ENCODE data around the gene LBX2.

LBX2 gene

DNA sequence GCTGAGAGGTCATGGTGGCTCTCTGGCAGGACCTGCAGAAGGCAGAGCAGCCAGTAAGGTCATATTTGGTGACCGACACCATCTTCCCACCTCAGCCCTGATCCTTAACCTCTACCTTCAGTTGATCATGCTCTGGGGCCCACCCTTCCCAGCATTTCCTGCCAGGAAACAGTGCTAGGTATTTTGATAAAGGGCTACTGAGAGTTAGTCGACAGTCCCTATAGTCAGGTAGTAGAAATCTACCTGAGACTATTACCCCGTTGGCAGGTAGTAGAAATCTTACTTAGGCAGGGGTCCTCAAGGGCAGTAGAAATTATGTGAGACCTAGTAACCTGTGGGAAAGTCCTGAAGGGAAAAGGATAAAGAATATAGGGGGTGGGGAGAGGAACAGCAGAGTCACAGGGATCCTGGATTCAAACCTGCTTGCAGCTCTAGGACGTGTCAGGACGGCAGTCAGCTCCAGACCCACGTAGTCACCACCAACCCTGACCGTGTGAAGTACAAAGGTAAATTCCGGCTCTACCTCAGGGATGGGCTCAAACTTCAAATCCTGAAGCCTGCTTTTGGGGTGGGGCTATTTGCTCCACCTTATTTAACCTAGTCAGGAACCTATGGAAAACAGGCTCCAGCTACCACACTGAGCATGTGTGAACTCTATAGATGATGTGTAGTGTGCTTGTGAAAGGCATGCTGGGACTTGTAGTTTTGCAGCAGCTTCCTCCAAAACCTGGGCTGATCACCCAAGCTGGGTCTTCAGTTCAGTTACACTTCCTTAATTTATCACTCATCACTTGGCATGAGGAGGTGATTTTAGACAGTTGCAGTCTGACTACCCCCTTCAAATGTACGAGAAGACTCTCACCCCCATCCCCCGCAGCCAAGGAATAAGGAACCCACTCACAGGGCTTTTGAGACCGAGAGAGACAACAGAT, 26.6 kb upstream of the LBX2 start, which contains the start of gene DQX1:
Gene DQX1, minus strand, starts transcription at position 515 of the 932 bp plus-strand sequence. Its CDS starts 502 bp downstream, at position 13.
- DNase-seq: no peak

GRCh38 chr2:74524955-74525716, 25.7 kb upstream of the LBX2 start:
- no peak for DNase-seq

DNA sequence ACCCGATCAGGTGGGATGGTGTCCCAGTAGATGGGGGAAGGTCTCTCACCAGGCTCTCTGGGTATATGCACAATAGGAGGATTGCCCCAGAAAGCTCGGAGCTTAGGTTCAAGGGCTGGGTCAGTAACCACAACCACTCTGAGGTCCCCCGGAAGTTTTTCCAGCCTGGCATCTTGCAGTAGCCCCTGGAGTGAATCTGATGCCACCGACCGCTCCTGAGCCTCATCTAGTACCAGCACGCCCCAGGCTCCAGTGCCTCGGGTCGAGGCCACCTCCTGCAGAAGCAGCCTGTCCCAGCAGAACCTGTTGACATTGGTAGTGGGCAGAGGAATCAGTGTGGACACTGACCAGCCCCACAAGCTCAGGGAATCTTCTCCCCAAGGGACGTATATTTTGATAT, 24.6 kb upstream of the LBX2 start:
- DNase-seq: no peak

- DNase-seq: no peak
Observed at GRCh38 chr2:74522516-74522915, 23.1 kb upstream of the LBX2 start.

- no peak for DNase-seq
Observed at GRCh38 chr2:74516650-74517049, 17.2 kb upstream of the LBX2 start.

GRCh38 chr2:74515981-74516633, 16.7 kb upstream of the LBX2 start:
- DNase-seq: no peak

DNA sequence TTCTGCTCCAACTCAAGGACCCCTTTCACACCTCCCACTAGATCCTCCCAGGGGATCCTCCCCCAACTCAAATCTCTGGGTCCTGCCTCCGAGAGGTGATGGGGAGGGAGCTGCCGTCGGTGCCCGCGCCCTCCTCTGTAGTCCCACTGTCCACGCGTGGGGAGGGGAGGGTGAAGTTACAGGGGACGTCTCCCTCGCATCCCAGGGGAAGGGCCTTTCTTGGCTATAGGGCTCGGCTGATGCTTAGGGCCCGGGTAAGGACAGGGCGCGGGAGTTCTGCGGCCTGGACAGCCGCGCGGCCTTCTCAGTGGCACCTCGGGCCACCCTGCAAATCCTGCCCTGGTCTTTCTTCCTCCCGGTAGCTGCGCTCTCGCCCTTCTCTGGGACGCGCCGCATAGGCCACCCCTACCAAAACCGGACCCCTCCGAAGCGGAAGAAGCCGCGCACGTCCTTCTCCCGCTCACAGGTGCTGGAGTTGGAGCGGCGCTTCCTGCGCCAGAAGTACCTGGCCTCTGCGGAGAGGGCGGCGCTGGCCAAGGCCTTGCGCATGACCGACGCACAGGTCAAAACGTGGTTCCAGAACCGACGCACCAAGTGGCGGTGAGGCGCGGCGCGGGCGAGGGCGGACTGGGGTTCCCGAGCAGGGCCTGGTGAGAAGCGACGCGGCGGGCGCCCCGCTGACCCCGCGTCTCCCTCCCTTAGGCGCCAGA, 16.0 kb upstream of the LBX2 start:
- no peak for DNase-seq

GRCh38 chr2:74514368-74515270, 15.2 kb upstream of the LBX2 start, which contains the start of gene TLX2:
TSS of gene TLX2 (plus strand) at chr2:74514450. CDS start at chr2:74514807, 357 bp downstream.
- DNase-seq: no peak

- DNase-seq: no peak
Observed at GRCh38 chr2:74513605-74514367, 14.4 kb upstream of the LBX2 start.

- no peak for DNase-seq
Observed at GRCh38 chr2:74512744-74513604, 13.6 kb upstream of the LBX2 start.

- no peak for DNase-seq
Observed at GRCh38 chr2:74511104-74511989, 11.9 kb upstream of the LBX2 start.

DNA sequence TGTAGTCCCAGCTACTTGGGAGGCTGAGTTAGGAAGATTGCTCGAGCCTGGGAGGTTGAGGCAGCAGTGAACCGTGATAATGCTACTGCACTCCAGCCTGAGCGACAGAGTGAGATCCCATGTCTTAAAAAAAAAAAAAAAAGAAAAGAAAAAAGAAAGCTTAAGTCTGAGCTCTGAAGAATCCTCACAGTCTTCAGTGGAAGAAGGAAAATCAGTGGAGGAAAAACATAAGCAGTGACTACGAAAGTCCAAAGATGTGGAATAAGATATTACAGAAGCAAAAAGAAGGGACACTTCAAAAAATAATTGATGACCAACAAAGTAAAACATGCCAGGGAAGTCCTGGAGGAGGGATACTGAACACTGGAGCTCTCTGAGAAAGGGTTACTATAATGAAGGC, 10.9 kb upstream of the LBX2 start:
- DNase-seq: no peak

DNA sequence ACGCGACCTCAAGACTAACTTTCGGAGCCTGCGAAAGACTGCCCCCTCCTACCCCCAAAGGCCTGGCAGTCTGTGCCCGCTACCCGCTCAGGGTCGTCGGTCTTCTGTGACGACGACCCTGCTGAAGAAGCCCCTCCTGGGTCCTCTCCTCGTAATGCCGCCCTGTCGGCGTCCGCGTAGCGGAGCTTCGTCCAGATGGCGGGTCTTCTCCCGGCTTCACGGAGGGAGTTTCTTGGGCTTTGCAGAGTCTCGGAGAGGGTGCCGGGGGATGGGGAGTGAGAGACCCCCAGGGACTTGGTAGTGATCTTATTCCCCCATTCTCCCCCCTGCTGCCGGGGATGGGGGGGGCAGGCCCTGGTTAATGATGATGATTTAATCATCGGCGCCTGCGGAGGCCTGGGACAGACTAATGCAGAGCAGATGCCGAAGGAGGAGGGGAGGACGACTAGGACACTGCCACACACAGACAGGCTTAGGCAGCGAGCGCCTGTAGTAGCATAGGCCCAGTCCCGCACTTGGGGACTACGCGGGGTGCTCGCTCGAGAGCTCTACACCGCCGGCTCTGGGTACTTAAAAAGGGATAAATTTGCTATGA, 8.6 kb upstream of the LBX2 start:
- DNase-seq: peak; percentile 50

DNA sequence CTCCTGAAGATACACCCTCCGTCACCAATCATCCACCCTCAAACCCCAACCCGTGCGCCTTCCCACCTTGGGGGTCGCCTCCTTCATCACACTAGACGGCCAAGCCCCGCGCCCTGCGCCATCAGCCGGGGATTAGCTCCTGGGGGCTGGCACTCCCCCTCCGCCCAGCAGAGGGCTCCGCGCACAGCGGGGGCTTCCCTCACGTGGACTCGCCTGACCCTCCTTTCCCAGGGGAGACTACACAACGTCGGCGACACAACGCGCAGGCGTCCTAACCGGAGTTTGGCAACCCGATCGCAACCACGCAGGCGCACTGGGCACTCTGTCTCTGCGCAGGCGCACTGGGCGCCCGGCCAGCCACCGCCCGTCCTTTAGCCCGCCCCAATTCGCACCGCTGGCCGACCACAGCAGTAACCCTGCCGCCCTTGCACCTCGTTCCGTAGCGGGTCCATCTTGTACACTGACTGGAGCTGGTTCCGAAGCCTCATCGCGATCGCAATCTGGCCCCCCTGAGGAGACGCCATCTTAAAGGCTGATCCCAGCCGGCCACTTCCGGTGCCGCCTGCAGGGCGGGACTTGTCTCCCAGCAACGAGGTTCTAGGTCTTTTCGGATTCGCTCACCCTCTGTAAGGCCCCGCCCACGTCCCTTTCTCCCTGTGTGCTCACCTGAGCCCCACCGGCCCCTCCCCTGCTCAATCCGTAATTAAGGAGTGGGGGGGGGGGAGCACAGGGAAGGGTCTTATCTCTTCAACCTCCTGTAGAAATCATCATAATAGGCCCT, 7.9 kb upstream of the LBX2 start, which contains the start of gene PCGF1:
Gene PCGF1, minus strand, starts transcription at position 551 of the 781 bp plus-strand sequence. Its CDS starts 27 bp downstream, at position 524.
- peak; percentile 96 for DNase-seq

DNA sequence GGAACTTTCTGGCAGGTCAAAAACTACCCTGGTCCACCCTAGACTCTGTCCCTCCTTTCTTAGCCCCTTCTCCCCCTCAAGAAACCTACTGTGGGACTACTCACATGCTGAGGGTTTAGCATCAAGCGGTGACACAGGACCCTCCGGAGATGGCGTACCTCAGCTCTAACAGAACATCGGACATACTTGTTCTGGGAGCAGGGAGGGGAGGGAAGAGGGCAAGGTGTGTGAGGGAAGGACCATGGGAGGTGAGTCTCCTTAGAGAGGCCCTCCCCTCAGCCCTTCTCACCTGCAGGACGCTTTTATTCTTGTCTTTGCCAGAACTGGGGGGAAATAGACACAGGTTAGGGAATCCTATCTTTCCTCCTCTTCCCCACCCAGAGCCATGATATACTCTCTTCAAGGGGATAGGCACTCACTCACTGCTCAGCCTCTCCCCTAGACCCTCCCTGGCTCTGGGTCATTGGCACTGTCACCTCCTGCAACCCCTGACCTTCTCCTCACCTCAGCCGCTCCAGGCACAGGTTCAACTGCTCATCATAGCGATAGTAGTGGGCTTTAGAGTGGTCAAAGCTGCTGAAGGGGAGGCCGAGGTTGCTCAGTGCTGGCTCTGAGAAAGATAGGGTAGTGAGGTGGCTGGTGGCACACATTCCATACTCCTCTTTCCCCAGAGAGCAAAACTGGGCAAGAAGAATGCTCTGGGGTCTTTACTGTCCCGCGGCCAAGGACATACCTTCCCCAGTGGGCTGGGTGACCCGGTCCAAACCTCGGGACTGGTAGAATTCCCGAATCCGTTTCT, 6.2 kb upstream of the LBX2 start:
- no peak for DNase-seq

DNA sequence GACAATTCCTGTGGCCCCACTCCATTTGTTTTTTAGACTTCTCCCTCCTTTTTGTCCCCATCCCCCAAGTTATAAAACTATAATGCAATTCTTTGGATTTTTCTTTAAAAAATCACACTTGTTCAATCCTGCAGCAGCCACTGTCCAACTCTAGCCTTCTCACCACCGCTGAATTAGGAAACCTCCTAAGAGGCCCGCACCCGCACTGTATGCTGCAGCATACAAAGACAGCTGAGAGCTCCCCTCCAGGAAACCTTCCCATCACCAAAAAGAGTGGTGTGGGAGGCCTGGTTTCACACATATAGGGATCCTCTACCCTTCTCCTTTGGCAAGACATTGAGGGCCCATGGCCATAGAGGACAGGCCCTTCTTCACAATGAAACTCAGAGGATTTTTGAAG, 5.2 kb upstream of the LBX2 start:
- DNase-seq: no peak
